GM12875 (cell line): ENCODE measurements around the gene OSGEP.
"Not testable (repeated sequence)": the region's sequence is repeated elsewhere in the genome, so short reads cannot be mapped to it uniquely, and the experiment has no call there.

Source experiments
- H3K4me3 ChIP-seq: one replicate; pipeline ENCODE4 v1.5.1; 2011; ENCODE audit warnings: low read depth, low read length, control low read depth
- CTCF ChIP-seq: IDR thresholded peaks from 2 replicates; pipeline ENCODE4 v1.5.1; 2011; ENCODE audit warnings: low read depth, mild to moderate bottlenecking, control low read depth, inconsistent platforms, low read length, moderate library complexity, borderline replicate concordance; ENCODE audit not compliant: insufficient read depth

Gene OSGEP

GRCh38 chr14:20460458-20461224 lies 6.0 kb upstream of the OSGEP start:
- H3K4me3 ChIP-seq, result peak overlapping the region; percentile 76
- no peak for TF ChIP-seq CTCF

GRCh38 chr14:20458031-20458789 lies 3.6 kb upstream of the OSGEP start:
- no peak overlapping the region for H3K4me3 ChIP-seq
- no peak for TF ChIP-seq CTCF

GRCh38 chr14:20456971-20457370 lies 2.4 kb upstream of the OSGEP start:
- no peak overlapping the region for H3K4me3 ChIP-seq
- TF ChIP-seq CTCF, result no peak

GRCh38 chr14:20455355-20456300 lies 1.0 kb upstream of the OSGEP start:
- peak overlapping the region; percentile 74 for H3K4me3 ChIP-seq
- no peak for TF ChIP-seq CTCF

GRCh38 chr14:20452831-20453230 lies 1.8 kb downstream of the OSGEP start:
- H3K4me3 ChIP-seq, result not testable (repeated sequence)

- TF ChIP-seq CTCF, result no peak
Observed at GRCh38 chr14:20446889-20447288, 7.7 kb downstream of the OSGEP start.

GRCh38 chr14:20443650-20444049 lies 11.0 kb downstream of the OSGEP start:
- H3K4me3 ChIP-seq, result not testable (repeated sequence)

More at GRCh38 chr14:20446889-20447288, 7.7 kb downstream of the OSGEP start:
- H3K4me3 ChIP-seq, result no peak overlapping the region
